HG02840 (cell line): ENCODE results near the gene PDE9A.

Experiments used
- ATAC-seq: cut with Tn5 transposase; IDR thresholded peaks from one replicate; pipeline ENCODE4 v1.9.1; 2021; ENCODE audit warnings: mild to moderate bottlenecking, moderate library complexity, moderate number of reproducible peaks; ENCODE audit not compliant: unreplicated experiment, low FRiP score

Gene PDE9A

GRCh38 chr21:42734323-42734971 lies 81.0 kb downstream of the PDE9A start:
- no peak for ATAC-seq

- no peak for ATAC-seq
Measured at GRCh38 chr21:42735061-42735460, 81.6 kb downstream of the PDE9A start.

- no peak for ATAC-seq
Measured at GRCh38 chr21:42735944-42736343, 82.5 kb downstream of the PDE9A start.

GRCh38 chr21:42736646-42737350 lies 83.4 kb downstream of the PDE9A start:
- ATAC-seq: no peak

GRCh38 chr21:42737951-42738590 lies 84.7 kb downstream of the PDE9A start:
- no peak for ATAC-seq

DNA sequence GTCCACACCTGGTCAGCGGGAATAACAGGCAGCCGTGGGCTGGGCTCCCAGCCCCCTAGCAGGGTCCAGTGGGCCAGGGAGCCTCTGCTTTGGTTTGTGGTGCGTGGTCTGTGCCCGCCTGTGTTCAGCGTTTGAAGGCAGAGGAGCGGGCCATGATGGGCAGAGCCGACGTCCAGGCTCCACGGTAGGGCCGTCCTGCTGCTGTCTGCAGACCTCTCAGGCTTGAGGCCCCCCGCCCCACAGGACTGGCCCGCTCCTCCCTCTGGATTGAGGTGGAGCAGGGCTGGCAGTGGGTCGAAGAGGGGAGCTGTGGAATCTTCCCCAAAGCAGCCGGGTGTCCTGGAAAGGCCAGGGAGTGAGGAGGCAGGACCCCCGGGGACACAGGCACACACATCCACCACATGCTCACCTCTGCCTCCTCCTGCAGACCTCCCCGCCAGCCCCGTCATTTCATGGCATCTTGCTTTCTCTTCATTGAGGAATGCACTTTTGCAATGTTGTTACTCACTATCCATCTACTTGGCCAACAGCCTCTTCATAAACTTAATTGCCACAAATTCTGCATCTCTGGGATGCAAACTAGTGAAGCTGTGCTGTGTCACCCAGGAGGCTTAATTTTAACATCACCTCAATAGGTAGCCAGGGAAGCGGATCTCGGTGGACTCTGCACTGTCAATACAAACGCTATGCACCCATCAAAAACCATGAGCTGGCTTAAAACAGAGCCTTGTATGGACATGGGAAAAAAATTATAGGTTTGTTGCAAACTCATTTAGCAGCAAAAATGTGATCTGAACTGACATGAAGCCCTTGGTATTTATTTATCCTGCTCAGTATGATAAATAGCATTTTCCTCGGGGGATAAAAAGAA lies 85.9 kb downstream of the PDE9A start:
- ATAC-seq: no peak

DNA sequence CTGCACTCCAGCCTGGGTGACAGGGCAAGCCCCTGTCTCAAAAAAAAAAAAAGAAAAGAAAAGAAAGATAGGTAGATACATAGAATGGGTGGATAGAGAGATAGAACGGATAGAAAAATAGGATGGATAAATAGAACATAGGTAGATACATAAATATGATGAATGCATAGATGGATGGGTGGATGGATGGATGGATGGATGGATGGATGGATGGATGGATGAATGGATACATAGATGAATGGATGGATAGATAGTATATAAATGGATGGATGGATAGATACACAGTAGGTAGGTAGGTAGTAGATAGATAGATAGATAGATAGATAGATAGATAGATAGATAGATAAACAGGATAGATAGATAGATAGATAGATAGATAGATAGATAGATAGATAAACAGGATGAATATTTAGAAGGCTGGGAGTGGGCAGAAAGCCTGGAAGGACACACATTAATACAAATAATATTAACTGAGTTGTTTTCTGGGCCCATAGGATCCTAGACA lies 87.0 kb downstream of the PDE9A start:
- no peak for ATAC-seq

DNA sequence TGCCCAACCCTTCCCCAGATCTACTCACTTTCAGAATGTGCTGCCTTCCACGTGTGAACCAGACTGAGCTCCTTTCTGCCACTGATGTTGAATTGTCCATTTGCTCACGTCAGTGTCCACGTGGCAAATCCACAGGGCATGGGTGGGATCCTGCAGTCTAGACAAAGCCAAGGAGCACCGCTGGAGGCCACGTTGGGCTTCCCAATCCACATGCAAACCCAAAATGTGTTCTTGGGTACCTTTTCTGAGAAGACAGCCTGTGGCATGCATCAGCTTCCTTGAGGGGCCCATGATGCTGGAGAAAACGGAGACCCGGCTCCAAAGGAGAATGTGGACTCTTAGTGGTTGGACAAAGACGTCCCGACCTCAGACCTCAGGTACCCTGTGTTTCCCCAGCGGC lies 87.6 kb downstream of the PDE9A start:
- no peak for ATAC-seq

DNA sequence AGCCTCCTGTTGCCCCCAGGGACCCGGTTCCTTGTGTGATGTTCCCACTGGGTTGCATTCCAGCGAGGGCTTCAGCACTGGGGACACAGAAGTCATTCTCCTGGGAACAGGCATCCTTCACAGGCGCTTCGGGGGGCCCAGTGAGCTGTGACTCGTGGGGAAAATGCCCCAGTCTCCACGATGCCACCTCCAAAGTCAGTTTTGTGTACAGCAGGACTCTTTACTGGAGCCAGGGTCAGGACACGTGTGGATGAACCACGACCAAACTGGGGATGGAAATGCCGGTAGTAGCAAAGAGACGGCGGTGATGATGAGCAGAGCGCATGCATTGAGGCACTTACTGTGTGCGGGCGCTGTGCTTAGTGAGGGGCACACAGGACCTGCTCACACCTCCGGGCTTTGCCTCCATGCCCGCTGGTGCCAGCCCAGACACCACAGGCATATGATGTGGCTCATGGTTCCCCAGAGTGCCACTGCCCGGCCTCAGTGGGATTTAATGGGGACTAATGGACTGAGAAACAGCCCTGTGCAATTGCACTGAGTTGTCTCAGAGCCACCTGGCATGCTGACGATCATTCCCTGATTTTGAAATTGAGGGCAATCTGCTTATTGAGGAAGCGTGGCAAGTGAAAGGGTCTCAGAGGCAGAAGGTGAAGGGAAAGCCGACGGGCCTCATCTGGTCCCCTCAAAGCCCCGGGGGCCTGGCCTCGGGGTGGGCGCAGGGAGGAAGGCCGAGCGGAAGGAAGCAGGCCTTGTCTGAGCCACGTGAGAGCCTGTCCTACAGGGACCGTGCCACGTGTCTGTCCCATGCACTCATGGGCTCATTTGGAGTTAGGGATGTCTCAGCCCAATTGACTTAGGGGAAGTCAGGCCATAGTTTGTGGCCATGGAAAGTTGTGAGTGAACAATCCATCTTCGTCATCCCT lies 91.4 kb downstream of the PDE9A start:
- no peak for ATAC-seq

- ATAC-seq: no peak
Measured at GRCh38 chr21:42745511-42746239, 92.3 kb downstream of the PDE9A start.

DNA sequence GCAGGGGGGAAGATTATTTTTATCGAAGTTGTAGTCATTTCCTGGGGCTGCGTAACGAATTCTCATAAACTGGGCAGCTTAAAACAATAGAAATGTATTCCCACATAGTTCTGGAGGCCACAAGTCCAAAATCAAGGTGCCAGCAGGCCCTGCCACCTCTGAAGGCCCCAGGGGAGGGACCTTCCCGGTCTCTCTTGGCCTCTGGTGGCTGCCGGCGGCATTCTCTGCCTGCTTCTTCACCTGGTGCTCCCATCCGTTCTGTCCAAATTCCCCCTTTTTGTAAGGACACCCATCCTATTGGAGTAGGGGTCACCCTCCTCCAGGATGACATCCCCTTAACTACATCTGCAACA lies 92.8 kb downstream of the PDE9A start:
- no peak for ATAC-seq

DNA sequence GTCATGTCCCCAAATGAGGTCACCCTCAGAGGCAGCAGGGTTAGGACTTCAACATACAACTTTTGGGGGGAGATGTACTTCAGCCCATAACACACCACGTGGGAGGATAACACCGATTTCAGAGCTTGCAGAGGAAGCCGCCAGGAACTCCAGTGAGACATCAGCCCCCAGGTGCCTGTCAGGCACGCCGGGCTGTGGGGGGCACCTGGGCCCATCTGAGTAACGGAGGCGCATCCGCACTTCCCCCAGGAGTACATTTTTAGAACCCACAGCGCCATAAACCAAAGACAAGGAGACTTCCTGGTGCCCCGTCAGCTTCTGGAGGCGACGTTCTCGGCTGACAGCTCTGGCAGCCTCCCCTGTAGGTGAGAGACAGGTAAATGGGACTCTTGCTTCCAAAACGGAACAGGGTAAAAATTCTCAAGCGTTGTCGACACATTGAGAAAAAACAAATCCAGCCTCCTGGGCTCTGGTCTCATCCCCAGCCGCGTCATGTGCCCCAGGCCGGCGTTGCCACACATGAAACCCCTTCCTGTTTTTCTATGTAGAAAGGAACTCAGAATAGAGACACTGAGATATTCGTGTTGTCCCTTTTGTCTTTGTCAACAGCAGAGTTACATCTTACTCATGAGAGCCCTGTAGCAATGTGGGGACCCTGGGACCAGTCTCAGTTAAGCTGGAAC lies 93.3 kb downstream of the PDE9A start:
- ATAC-seq: no peak

DNA sequence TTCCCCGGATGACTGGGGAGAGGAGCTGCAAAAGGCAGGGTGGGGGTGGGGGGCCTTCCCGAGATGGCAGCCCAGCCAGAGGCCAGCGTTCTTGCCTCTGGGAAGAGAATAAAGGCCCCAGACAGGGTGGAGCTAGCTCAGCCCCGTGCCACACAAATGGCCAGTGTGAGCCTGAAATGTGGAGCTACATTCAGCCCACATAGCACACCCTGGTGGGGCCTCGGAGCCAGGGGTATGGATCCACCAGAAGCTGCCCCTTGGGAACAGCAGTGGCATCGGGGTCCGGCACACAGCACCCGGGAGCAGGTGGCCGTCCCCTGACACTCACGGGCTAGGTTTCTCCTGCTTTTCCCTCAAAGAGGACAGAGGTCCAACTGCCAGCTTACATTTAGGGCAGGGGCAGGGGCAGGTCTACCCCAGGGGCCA lies 93.9 kb downstream of the PDE9A start:
- no peak for ATAC-seq

DNA sequence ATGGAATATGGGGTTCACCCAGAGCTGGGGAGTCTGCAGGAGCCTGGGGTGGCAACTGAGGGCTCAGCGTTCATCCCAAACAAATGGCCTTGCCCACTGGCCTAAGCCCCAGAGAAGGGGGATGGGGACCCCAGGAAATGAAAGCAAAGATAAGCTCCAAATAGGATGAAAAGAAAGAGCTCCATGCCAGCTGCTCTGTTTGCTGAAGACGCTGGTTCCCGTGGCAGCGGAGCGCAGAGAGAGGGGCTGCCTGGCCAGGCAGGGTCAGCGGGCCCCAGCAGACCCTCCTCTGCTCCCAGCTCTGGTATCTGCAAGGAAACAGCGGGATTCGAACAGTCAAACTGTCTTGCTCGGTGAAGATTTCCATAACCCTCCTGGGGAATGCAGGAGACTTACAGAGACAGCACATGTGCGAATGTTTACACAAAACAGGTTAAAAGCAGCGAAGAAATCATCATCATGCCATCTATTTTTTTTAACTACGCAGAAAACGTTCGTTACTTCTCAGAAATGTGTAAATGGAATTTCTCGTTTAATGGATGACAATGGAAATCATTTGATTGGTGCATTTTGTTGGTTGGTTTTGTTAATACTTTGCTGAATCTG lies 94.4 kb downstream of the PDE9A start:
- no peak for ATAC-seq

- no peak for ATAC-seq
Measured at GRCh38 chr21:42748620-42749176, 95.3 kb downstream of the PDE9A start.

DNA sequence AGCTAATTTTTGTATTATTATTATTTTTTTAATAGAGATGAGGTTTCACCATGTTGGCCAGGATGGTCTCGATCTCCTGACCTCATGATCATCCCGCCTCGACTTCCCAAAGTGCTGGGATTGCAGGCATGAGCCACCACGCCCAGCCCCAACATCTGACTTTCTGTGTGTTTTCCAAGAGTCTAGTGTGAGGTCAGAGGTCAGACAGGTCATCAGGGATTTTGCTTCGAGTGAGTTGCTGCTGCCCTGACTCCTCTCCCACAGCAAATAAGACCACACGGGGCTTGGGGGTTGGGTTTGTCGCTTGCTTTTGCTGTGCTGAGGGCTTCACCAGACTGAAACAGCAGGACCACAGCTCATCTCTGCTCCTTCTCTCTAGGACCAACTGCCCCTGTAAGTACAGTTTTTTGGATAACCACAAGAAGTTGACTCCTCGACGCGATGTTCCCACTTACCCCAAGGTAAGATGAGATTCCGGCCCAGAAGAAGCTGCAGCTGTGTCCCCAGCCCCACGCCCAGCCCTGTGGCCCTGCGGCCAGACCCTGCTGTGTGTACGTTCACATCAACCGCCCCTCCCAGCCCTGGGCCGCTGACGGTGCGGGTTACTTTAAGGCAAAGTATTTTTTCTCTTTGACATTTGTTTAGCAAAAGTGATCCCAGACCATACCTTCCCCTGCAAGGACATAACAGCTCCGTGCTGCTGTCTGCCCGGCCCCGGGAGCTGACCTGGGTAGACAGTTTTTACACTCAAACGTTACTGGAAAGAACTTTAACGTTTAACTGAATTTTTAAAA lies 97.5 kb downstream of the PDE9A start:
- ATAC-seq: no peak

- ATAC-seq: no peak
Measured at GRCh38 chr21:42751866-42752265, 98.4 kb downstream of the PDE9A start.
